Stimulated activated CD8-positive, alpha-beta memory T cell treated with anti-CD3 and anti-CD28 coated beads, Interleukin-4, amount 100 ng/mL, for 24 hours (primary cell): ENCODE measurements around the gene PCNT.
"Not testable (repeated sequence)": the region's sequence is repeated elsewhere in the genome, so short reads cannot be mapped to it uniquely, and the experiment has no call there.

Experiments
- DNase-seq: peaks from one replicate; pipeline ENCODE4 v3.0.0-alpha.2; 2020; ENCODE audit warnings: low read depth

Gene PCNT

DNA sequence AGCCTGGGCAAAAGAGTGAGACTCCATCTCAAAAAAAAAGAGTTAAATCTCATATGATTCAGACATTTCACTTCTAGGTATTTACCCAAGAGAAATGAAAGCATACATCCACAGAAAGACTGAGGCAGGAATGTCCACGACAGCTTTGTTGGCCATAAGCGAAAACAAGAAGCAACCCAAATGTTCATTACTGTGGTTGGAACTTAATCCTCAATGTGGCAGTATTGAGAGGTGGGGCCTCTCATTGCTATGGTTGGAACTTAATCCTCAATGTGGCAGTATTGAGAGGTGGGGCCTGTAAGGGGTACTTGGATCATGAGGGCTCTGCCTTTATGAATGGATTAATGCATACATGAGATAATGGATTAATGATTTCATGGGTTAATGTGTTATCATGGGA lies 15.5 kb upstream of the PCNT start:
- DNase-seq, result no peak

DNA sequence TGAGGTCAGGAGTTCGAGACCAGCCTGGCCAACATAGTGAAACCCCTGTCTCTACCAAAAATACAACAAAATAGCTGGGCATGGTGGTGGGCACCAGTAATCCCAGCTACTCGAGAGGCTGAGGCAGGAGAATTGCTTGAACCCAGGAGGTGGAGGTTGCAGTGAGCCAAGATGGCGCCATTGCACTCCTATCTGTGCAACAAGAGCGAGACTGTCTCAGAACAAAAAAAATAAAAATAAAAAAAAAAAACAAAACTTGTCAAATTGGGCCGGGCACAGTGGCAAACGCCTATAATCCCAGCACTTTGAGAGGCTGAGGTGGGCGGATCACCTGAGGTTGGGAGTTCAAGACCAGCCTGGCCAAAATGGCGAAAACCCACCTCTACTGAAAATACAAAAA lies 13.7 kb upstream of the PCNT start:
- not testable (repeated sequence) for DNase-seq

DNA sequence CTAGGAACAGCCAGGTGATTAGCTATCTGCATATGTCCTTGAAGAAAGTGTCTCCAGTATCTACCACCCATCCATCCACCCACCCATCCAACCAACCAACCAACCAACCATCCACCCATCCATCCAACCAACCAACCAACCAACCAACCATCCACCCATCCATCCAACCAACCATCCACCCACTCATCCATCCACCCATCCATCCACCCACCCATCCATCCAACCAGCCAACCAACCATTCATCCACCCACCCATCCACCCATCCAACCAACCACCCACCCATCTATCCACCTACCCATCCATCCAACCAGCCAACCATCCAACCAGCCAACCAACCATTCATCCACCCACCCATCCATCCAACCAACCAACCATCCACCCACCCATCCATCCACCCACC lies 12.4 kb upstream of the PCNT start:
- DNase-seq, result no peak

DNA sequence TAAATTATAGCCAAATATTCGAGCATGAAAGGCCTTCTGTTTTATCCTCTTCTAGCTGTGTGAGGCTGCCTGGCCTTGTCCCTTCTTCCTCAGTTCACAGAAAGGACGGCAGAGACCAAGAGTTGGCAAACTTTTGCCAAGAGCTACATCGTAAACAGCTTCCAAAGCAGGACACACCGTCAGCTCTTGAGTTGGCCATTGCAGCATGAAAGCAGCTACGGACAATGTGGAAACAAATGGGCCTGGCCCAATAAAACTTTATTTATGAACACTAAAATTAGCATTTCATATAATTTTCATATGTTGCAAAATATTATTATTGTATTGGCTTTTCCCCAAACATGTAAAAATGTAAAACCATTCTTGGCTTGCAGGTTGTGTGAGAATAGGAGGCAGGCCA lies 11.0 kb upstream of the PCNT start:
- DNase-seq, result no peak

DNA sequence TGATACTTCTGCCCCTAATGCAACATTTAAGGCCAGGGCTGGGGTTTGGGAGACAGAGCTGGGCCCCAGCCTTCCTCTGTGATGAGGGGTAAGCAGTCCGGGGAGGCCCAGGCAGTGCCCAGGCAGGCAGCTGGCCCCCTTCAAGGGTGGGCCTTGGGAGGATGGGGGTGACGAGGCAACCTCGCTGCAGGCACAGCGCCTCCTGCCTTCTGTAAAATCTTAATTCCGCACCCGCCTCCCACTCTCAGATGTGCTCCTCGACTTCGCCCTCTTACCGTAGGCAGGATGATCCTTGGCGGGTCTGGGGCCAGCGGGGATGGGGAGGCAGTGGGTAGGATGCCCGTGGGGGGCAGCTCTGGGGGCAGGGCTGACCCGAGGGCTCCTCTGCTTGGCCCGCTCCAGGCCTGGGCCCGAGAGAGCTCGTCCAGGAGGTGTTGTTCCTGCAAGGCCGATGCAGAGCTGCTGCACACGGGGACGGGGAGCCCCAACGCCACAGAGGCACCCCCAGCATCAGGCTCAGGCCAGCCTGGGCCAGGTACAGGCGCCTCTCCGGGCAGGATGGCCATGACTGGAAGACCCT lies 9.4 kb upstream of the PCNT start:
- no peak for DNase-seq

DNA sequence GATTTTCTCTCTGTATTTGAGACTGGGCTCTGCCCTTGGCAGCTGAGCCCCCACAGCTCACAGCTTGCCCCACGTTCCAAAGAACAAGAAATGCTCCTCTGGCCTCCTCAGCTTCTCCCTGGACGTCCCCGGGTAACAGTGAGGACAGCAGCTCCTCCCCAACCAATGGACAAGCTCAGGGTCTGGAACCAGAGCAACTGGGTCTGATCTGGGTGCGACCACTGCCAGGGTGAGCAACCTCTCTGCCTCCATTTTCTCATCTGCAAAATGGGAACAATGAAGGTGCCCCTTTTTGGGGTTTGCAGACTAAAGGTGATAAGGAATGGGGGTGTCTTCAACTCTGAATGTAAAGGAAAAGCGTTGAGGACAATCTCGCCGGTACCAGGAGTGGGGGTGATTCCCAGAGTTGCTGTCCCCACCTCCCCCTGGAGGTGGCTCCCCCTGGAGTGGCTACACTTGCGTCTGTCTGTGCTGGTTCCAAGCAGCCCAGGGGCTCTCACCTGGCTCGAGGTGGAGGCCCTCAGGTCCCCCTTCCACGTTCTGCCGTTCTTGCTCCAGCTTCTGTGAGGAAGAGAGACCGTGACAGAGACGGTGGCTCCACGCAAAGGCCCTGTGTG lies 7.1 kb upstream of the PCNT start:
- DNase-seq, result no peak

DNA sequence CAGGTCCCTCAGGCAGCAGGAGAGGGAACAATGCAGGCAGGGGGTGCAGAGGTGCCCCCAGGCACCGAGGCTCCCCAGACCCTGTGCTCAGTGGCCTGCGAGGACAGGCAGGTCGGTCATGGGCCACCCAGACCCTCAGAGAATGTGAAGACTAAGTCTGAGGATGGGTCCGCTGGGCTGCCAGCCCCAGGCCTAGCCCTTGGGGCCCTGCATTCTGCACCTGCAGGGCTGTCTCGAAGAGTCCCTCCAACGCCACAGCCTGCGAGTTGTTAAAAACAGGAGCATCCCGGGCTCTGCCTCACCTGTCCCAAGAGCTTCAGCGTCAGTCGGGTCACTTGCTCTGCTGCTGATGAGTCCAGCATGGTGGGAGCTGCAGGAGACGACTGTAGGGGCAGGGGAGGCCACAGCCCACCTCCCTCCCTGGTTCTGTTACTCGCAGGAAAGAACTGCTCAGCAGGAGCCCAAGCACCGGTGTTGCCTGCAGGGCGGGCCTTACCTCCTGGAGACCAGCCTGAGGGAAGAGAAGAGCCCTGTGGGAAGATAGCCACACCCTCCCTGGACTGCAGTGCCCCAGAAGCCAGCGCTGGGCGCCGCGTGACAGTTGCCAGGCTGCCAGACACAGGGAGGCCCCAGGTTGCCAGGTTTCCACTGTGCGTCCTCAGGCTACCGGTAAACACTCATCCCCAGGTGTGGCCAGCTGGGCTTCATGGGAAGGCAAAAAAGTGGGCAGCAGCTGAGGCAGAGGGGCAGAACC lies 6.1 kb upstream of the PCNT start:
- DNase-seq, result no peak

DNA sequence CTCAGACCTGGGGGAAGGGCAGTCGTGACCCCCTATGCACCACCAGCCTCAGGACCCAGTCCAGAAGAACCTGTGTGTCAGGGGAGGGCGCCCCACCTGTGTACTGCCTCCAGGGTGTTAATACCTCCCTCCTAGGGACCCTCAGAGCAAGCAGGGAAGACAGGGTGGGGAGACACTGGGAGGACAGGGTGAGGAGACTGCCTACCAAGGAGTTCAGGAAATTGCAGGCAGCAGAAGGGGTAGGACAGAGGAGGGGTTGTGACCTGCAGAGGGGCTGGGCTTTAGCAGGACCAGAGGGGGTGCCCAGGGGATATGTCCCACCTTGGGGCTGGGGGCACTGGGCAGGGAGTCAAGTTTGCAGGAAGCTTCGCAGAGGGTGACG lies 5.5 kb upstream of the PCNT start:
- no peak for DNase-seq

DNA sequence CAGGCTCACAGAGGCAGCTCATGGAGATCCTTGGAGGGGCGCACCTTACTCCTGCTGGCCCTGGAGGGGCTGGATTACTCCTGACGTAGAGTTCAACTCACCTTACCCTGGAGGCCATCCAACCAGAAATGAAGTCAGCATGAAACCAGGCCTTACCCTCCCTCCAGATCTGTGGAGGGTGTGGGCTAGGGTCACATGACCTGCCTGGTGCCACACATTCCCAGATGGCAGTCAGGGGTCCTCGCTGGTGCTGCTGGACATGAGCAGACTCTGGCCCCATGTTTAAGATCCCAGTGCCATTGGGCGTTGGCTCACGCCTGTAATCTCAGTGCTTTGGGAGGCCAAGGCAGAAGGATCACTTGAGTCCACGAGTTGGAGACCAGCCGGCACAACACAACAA lies 4.8 kb upstream of the PCNT start:
- no peak for DNase-seq

DNA sequence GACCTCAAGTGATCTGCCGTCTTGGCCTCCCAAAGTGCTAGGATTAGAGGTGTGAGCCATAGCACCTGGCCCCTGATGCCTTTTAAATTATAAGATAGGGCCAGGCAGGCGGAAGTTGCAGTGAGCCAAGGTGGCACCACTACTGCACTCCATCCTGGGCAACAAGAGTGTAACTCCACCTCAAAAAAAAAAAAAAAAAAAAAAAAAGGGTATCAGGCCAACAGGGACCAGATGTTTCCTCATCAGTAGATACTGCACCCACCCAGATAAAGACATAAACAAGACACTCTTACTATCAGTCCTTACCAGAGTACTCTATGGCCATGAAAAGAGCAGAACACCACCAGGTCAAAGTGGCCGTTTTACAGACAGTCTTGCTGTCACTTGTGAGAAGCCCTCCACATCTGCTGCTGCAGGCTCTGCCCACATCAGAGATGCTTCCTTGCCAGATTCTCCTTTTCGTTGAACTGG lies 3.6 kb upstream of the PCNT start:
- DNase-seq, result no peak

DNA sequence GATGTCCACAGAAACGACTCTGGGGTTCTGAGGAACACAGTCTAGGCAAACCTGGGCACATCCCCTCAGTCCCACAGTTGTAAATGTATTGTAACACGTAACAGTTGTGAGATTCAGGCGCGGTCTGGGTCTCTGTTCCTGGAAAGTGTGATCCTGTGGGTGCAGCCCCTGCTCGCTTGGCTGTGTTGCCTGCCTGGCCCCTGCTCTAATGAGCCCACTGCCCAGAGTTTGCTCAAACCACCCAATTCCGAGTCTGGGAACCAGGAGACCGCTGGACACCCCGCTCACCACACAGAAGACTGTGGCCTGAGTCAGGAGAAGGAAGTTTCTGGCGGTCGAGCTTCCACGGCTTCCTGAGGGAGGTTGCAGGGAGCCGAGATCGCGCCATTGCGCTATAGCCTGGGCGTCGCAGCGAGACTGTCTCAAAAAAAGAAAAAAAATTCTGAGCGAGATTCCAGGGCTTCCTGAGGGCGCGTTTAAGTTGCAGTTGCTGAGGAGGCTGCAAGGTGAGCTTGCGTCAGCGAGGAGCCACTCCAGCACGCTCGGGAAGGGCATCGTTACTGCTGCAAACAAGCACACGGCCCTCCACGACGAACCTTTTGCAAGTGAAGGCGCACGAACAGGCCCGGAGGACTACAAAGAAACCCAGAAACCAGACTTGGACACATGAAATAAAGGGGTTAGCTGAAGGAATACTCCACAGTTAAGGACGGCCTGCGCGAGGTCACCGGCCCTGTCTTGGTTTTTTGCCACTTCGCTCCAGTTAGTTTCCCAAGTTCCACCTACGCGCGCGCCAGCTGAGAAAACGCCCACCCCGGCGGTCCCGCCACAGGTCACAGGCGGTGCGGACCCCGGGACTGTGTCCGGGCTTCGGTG lies 1.4 kb upstream of the PCNT start:
- DNase-seq, result no peak

DNA sequence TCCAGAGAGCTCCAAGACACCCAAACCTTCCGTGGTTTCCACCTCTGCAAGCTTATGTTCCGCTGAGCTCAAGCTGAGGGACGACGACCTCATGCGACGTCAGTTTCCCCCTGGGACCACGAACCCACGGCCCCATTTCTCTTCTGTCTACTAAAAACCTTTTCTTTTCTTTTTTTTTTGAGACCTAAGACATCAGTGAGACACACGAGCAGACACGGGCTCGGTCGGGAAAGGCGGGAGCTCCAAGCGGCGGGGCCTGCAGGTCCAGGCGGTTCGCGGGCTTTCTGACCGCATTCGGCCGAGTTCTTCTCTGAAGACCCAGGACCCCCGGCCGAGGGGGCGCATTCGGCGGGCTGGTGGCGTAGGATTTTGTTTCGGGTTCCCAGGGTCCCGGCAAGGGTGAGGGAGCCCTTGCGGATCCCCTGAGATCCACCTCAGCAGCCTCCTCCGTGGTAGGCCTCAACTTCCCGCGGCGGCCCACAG lies 688 bp upstream of the PCNT start:
- DNase-seq, result no peak

DNA sequence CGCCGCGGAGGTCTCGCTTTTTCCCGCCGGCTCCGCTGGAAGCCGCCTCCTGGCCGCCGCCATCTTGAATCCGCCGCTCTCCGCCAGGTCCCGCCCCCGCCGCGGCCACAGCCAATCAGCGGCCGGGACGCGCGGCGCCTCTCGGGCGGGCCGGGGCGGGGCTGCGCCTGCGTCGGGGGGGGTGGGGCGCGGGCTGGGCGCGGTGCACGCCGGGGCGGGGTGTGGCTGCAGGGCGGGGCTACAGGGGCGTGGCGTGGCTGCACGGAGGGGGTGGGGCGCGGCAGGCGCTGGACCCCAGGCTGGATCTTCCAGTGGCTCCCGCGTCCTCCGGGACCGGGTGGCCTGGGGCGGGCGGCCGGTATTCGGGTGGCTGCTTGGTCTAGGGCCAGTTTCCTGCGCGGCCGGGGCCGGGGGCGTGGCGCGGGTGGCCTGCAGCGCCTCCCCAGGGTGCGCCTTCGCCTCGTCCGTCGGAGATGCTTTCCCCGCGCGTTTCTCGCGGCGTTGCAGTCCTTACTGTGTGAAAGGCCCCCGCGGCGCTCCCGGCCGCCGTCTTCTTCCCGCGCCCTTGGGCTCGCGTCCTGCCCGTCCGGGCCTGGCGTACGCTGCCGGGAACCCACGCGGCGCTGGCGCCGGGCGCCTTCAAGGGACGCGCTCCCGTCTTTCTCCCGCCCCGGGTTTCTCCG lies 575 bp downstream of the PCNT start:
- DNase-seq, result peak; percentile 80

DNA sequence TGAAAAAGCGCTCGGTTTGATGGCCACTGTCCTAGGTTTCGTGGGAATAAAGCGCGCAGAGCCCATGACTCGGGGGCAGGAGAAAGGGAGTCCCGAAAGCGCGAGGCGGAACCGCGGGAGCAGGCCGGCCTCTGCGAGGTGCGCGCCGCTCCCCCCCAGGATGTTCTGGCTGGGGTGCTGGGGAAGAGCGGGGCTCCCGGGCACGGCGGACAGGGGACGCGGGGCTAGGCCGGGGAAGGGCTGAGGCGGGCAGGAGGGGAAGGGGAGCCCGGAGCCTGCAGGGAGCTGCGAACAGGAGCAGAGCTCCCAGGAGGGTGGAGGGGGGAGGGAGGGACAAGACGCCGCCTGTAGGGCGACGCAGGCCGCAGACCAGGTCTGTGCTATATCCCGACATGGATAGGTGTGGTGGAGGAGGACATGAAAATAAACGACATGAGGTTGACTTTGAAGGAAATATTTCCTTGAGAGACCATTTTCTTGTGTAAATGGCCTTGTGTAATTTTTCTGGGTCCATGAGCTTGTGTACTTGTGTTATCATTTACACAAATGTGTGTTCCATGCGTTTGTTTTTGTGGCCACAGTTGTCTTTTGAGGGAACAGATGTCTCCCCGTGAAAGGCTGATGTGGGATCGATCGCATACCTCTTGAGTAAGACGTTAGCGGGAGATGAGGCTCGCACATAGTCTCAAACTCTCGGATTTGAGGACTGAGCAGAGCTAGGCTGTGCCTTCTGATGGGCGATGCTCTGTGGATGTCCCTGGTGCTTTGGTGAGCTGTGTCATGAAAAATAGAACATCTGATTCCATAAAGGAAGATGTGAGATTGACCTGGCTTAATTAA lies 1.3 kb downstream of the PCNT start:
- peak; percentile 15 for DNase-seq

DNA sequence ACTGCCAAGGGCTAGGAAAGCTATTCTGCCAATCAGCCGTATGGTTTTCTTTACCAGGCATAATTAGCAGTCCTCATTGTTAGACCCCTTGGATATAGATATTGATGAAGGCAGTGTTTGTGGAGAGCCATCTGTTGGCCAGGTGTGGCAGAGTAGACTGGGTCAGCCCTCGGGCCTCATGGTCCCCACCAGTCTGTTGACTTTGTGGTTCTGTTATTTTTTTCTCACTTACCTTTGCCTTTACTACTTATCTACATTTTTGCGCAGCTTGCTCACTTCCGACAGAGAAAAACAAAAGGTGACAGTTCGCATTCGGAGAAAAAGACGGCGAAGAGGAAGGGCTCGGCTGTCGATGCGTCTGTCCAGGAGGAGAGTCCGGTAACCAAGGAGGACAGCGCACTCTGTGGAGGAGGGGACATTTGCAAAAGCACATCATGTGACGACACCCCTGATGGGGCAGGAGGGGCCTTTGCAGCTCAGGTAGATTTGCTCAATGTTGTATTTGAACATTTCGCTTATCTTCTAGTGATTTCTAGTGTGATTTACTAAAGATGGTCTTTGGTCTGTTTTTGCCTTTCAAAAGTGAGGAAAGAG lies 2.3 kb downstream of the PCNT start:
- DNase-seq, result no peak

DNA sequence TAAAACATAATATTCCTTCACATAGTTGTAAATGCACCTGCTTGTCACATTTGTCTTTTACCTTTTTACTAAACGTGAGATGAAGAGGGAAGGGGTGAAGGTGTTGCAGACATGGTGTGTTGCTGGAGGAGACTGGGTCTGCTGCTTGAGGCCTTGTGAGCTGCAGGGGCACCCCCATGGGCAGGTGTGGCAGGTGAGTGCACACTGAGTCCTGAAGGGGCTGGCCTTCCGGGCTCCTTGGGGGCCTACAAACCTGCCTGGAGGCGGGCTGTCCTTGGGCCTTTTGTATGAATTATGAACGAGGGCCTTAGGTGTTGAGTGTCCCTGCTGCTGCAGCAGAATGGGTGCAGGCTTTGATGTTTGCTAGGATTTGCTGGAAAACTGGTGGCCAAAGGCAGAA lies 3.8 kb downstream of the PCNT start:
- DNase-seq, result no peak

DNA sequence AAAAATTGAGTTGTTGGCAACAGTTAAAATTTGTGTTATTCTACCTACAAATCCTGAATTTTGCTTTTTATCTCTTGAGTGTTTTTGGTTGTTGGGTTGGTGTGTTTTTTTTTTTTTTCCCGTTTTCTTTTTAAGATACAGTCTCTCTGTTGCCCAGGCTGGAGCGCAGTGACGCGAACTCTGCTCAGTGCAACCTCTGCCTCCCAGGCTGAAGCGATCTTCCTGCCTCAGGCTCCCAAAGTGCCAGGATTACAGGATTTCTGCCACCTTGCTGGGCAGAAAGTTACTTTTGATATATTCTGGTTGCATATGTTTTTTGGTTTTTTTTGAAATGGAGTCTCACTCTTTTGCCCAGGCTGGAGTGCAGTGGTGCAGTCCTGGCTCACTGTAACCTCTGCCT lies 4.2 kb downstream of the PCNT start:
- no peak for DNase-seq

DNA sequence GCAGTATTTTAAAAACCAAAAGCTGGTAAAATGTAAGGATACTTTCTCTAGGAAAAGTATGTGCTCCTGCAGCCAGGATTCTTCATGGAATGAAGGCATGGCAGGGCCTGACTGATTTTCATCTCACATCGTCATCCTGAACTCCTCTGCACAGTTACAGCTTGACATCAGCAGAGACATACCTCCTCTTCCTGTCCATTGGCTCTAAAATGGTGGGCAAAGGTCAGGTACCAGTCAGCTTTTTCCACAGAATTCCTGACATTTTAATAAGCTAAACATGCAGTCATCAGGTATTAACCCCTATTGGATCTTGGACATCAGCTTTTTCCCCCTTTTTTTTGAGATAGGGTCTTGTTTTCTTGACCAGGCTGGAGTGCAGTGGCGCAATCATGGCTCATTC lies 5.8 kb downstream of the PCNT start:
- DNase-seq, result no peak

DNA sequence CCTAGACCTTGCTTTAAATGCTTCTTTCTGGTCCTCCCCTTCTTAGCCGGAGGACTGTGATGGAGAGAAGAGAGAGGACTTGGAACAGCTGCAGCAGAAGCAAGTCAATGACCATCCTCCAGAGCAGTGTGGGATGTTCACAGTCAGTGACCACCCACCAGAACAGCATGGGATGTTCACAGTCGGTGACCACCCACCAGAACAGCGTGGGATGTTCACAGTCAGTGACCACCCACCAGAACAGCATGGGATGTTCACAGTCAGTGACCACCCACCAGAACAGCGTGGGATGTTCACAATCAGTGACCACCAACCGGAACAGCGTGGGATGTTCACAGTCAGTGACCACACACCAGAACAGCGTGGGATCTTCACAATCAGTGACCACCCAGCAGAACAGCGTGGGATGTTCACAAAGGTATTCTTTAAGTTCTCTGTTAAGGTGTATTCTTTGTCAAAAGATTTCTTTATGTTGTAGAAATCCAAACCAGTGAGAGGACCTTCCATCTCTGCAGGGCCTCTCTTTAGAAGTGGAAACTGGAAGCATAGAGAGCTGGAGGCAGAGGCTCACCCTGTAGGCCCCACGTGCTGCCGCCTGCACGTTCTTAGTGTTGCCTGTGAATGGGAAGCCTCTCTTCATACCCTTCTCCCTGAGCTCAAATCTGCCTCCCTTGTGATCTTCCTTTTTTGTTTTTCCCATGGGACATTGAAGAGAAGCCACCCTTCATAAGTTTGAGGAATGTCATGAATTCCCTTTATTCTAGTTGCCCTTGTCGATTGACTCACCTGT lies 10.6 kb downstream of the PCNT start:
- no peak for DNase-seq

DNA sequence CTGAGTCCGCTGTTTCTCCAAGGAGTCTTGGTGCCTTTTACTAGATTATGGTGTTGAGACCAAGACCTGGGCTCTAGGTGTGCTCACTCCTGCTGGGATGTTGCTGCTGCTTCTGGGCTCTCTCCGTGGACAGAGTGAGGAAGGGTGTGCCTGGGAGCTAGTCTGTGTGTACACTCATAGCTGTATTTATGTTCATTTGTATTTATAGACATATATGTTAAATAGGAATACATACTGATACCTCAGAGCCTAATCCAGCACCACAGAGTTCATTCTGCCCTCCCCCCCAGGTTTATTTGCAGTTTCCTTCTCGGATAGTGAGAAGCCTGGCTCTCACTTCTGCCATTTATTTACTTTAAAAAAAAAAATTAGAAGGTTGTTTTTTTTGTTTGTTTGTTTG lies 12.6 kb downstream of the PCNT start:
- DNase-seq, result no peak
